D341Med (cell line): ENCODE results near the gene ADCY4.
A peak's percentile ranks its signal among the peaks of the same experiment; 100 is the strongest.
"Not testable (repeated sequence)": the region's sequence is repeated elsewhere in the genome, so short reads cannot be mapped to it uniquely, and the experiment has no call there.

Experiments used
- DNase-seq: peaks from one replicate; pipeline ENCODE4 v3.0.0; 2012; ENCODE audit warnings: low spot score

The ADCY4 gene

DNA sequence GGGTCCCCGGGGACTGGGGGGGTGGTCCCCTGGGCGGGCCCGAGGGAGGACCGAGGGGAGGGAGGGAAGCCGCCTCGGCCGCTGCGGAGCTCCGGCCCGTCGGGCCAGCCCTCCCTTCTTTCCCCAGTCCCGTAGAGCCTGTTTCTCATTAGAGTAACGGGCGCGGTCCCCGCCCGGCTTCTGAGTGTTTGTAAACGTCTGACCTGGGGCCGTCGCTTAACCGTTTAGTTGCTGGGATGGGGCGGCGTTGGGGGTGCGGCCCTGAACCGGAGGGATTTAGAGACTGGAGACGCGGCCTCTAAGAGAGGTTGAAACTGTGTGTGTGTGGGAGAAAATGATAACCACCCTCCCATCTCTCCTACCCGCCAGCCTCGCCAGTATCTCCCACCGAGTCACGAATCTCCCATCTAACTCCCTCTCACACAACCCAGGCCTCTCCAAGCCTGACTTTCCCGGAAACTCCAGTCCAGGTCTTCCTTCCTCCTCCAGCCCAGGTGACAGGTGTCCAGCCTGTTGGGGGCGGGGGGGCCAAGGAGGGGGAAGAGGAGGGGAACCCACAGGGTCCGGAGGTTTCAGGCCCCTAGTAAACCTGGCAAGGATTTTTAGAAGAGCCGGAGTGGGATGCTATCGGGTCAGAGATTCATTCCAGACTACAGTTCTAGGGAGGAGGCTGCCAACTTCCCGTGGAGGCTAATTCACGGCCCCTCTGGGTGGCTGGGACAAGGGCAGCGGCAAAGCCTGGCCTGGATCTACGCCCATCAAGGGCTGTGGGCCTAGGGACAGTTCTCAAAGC lies 32.0 kb upstream of the ADCY4 start:
- DNase-seq = peak; percentile 92

DNA sequence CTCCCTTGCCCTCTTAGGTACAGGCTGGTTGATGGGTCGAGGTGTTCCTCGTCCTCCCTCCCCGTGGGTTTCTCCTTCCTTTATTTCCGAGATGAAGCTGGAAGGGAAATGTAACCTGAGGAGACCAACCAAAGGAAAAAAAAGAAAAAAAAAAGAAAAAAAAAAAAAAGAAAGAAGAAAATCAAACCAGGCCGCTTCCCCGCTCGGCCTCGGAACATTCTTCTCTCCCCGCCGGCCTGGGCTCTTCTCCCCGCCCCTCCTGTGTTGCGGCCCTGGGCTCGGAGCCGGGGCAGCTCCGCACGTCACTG lies 31.5 kb upstream of the ADCY4 start:
- DNase-seq = no peak

DNA sequence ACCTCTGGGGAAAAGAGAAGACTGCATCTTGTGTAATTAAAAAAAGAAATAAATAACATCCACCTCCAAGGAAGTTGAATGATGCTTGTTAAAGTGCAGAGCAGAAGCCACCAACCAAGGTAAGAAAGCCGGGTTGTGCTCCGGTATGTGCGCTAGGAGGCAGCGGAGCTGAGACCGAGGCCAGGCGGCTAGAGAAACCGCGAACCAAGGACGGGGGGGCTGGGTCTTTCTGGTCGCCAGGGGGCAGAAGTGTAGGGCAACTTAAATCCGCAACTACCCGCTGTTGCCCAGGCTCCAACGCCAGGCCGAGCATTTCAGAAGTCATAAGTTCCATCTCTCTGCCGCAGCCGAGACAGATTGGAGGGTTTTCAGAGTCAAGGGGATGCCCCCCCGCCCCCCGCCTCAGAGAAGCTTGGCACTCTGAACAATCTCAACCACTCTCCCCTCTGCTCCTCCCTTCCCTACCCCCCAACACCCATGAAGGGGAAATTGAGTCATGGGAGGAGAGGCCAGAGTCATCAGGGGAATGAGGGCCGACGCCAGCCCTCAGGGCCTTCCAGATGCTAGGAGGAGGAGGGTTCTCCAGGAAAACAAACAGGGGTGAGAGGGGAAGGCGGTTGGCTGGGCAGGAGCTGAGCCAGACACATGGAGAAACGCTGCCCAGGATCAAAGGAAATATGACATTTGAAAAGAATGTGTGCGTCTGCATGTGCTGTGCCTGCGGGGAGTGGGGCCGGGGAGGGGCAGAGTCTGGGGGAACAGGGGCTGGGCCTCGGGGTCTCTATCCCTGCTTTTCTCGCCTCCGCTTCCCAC lies 30.9 kb upstream of the ADCY4 start:
- peak; percentile 66 for DNase-seq

DNA sequence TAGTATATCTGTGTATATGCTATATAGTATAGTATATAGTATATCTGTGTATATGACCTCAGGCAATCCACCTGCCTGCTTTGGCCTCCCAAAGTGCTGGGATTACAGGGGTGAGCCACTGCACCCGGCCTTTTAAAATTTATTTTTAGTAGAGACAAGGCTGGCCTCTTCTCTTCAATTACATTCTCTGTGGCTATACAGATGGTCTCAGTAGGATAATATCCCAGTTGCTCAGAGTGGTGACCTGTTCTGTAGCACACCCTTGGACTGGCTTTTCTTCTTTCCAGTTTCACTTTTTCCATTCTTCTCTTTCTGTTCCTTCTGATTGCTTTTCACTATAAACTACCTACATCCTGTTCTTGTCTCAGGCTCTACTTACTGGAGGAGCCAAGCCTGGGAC lies 30.0 kb upstream of the ADCY4 start:
- DNase-seq = no peak

DNA sequence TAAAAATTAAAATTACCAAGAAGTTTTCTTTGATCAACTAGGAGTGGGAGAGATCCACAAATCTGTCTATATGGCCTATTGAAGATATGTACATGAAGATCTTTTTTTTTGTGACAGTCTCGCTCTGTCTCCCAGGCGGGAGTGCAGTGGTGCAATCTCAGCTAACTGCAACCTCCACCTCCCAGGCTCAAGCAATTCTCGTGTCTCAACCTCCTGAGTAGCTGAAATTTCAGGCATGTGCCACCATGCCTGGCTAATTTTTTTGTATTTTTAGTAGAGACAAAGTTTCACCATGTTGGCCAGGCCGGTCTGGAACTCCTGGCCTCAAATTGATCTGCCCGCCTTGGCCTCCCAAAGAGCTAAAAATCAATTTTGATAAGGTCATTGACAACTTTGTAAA lies 28.5 kb upstream of the ADCY4 start:
- DNase-seq = no peak

DNA sequence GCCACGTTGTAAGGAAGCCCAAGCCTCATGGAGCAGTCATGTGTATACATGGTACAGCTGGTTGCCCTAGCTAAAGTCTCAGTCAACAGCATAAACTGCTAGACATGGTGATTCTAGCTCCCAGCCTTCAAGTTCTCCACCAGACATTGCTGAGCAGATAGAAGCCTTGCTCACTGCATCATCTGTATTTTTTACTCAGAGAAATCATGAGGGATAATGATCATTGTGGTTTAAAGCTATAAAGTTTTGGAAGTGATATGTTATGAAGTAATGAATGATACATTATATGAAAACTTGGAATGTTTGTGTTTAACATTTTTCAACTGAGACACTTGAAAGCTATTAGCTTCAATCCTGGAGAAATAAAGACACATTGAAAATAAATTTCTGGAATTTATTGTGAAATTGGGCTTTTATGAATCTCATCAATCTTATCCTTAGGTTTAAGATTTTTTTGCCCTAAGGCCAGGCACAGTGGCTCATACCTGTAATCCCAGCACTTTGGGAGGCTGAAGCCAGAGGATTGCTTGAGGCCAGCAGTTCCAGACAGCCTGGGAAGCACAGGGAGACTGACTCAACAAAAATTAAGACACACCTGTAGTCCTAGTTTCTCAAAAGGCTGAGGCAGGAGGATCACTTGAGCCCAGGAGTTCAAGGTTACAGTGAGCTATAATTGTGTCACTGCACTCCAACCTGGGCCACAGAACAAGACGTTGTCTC lies 27.5 kb upstream of the ADCY4 start:
- no peak for DNase-seq

DNA sequence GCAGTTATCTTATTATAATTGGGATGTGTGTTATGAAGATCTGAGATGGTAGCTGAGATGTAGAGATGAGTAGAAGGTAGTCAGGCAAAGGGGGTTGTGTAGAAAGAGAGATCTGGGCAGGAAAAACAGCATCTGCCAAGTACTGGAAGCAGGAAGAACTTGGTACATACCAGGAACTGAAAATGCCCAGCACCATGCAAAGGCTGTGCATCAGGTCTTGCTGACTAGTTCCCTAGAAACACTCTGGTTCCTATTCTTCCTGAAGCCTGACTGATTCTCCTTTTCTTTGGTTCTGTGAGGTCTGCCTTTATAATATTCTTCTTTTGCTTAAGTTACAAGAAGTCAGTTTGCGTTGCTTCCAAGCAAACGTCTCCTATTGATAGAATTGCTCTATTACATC lies 26.5 kb upstream of the ADCY4 start:
- no peak for DNase-seq

DNA sequence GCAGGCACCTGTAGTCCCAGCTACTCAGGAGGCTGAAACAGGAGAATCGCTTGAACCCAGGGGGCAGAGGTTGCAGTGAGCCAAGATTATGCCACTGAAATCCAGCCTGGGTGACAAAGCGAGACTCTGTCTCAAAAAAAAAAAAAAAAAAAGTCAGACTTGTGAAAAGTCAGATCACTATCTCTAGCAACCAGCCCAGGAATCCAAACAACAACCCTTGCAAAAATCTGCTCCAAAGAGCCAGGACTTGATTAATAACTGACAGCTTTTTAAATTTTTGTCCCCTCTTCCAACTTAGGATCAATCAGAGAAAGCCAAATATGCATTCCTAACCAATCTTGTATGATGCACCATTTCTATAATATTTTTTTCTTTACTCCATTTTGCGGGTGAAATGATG lies 25.4 kb upstream of the ADCY4 start:
- DNase-seq = no peak

DNA sequence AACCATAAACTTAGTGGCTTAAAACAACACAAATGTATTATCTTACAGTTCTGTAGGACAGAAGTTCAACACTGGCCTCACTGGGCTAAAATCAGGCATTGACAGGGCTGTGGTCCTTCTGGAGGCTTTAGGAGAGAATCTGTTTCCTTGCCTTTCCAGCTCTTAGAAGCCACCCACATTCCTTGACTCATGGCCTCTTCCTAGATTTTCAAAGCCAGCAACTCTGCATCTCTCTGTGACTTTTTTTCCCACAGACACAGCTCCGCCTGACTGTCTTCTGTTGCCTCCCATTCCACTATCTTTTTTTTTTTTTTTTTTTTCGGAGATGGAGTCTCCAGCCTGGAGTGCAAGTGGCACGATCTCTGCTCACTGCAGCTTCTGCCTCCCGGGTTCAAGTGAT lies 21.3 kb upstream of the ADCY4 start:
- DNase-seq = no peak

DNA sequence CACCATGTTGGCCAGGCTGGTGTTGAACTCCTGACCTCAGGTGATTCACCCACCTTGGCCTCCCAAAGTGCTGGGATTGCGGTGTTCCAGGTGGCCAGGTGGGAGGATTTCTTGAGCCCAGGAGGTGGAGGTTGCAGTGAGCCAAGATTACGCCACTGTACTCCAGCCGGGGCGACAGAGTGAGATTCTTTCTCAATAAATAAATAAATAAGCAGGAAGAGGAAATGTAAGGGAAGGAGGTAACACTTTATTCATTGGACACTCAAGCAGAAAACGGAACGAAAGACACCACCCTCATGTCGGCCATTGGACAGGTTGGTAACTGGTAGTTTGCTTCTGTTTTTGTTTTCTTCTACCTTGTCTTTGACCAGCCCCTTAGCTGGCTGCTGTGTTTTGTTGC lies 20.1 kb upstream of the ADCY4 start:
- DNase-seq = no peak

DNA sequence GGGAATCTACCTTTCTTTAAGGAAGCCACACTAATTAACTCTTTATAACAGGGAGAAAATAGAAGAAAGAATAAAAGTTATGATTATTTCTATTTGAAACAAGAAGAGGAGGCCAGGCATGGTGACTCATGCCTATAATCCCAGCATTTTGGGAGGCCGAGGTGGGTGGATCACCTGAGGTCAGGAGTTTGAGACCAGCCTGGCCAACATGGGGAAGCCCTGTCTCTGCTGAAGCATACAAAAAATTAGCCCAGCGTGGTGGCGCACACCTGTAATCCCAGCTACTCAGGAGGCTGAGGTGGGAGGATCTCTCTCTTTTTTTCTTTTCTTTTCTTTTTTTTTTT lies 19.6 kb upstream of the ADCY4 start:
- DNase-seq = not testable (repeated sequence)

DNA sequence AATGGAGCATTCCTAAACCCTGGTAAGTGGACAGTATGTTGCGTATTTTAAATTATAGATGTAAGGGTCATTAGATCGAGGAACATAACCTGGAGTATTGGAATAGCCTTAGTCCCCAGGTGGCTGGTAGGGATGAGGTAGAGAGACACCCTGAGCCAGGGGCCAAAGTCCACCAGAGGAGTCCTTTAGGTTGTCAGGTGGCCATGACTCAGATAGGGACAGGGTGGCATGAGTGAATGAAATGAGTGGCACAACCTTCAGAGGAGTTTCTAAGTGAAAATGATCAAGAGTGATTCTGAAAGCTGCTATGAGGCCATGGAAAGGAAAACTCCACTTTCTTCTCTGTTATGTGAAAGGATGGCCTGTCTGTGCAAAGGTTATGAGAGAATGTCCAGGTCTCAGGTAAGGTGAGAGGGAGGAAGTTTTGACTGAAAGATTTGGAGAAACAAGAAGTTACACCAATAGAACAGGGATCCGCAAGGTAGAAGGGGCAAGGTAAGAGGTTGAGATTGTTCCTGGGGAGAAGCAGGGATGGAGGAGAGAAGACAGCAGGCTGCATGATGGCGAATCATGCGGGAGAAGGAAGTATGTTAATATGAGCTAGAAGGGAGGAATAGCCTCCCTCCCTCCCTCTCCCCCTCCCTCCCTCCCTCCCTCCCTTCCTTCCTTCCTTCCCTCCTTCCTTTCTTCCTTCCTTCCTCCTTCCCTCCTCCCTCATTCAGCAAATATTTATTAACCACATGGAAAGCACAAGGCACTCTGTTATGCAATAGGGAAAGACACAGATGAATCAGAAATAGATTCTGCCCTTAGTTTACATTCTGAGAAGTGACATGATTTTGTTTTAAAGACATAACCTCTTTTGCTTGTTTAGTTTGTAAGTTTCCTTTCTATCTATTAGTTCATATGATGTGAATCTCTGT lies 18.9 kb upstream of the ADCY4 start:
- DNase-seq = no peak

DNA sequence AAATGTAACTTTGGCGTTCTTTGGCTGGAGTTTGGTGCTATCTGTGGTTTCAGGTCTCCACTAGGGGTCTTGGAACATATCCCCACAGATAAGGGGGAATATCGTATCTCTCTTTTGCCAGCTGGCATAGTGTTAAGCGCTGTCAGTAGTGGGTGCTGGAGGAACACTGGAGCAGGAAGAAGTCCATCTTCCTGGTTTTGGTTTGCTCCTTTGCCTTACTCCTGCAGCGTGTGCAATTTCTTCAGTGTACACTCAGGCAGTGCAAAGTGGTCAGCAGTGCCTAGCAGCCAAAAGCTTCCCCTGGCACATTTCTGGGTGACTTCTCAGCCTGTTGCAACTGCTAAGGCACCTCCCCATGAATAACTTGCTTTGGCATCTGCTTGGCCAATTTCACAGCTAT lies 16.6 kb upstream of the ADCY4 start:
- DNase-seq = no peak

DNA sequence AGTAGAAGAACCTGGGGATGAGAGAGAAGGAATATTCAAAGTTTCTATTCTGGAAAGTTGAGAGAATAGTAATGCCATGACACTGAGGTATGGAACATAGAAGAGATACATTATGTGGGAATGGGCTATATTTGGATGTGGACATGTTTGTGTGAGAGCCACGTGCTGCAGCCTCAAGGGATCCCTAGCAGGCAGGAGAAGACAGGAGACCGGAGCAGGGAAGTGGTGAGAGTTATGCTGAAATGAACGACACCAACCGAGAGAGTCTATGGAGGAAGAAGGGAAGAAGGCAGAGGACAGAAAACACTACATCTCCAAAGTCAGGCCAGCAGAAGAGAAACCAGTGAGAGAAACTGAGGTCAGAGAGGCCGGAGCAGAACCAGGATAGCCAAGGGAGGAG lies 14.9 kb upstream of the ADCY4 start:
- no peak for DNase-seq

DNA sequence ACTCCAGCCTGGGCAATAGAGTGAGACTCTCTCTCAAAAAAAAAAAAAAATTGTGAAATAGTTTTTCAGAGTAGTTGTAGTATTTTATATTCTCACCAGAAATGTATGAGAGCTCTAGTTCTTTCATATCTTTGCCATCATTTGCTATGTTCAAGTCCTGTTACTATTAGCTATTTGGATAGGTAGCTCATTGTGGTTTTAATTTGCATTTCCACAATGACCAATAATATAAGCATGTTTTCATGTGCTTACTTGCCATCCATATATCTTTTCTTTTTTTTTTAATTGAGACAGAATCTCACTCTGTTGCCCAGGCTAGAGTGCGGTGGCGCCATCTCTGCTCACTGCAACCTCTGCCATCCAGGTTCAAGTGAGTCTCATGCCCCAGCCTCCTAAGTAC lies 13.3 kb upstream of the ADCY4 start:
- DNase-seq = no peak

DNA sequence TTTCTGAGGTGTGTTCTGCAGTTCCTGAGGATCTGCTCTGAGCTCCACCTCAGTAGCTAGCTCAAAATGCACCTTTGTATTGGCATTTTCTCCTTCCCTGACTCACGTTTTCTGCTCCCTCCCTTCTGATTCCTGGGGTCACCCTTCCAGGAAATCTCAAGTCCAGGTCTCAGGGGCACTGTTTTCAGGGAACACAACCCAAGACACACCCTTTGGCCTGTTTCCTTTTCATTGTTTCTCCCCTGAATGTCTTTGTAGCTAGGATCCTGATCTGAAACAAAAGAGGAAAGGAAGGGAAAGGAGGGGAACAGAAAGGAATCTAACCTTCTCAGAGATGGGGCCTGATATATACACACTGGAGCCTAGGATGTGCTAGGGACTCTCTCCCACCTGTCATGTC lies 12.3 kb upstream of the ADCY4 start:
- DNase-seq = no peak

DNA sequence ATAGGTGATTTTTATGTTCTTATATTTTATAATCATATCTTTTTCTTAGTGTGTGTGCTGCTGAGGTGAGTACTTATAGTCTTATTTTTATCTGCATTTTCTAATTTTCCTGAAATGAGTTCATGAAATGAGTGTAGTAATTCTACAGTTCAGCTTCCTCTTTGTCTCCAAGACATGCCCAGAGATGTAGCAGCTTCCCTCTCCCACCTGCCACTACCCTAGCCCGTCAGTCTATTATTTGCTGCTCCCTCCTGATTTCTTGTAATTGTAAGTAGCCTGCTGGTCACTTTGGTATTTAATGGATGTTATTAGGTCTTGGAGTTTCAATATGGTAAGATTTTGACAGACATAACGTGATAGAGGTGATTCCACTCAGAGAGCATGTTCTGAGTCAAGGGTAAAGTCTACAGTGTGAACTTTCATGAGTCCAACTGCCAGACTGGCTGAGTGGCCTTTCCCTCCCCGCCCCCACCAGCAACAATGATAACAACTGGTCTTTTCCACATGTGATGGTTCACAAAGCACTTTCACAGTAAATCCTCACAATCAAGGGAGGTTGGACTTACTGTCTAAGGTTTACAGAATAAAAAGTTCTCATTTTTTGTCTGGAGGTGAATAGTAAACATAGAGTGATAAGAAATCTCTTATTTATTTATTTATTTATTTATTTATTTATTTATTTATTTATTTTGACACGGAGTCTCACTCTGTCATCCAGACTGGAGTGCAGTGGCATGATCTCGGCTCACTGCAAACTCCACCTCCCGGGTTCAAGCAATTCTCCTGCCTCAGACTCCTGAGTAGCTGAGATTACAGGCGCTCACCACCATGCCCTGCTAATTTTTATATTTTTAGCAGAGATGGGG lies 9.2 kb upstream of the ADCY4 start:
- no peak for DNase-seq

DNA sequence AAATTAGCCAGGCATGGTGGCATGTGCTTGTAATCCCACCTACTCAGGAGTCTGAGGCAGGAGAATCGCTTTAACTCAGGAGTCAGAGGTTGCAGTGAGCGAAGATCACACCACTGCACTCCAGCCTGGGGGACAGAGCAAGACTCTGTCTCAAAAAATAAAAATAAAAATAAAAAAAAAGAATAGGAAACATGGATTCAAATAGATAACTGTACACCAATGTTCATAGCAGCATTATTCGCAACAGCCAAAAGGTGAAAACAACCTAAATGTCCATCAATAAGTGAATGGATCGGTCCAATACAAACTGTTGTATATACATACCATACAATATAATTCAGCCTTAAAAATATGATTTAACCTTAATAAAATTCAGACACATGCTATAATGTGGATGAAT lies 8.0 kb upstream of the ADCY4 start:
- no peak for DNase-seq

DNA sequence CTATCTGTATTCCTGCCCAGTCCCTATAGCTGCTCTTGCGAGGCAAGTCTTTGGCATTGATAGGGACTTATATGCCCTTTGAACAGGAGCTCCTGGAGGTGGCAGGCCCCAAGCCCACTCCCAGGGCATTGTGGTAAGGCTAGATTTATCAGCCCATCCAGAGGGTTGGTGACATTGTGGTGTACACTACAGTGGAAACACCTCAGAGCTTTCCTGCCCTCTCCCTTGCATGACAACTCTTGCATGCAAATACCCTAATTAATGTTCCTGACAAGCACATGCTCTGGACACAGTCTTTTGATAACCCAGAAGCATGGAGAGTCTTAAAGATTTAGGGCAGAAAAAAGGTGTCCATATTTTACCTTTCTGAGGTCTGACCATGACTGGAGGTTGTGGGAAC lies 5.7 kb upstream of the ADCY4 start:
- DNase-seq = no peak

DNA sequence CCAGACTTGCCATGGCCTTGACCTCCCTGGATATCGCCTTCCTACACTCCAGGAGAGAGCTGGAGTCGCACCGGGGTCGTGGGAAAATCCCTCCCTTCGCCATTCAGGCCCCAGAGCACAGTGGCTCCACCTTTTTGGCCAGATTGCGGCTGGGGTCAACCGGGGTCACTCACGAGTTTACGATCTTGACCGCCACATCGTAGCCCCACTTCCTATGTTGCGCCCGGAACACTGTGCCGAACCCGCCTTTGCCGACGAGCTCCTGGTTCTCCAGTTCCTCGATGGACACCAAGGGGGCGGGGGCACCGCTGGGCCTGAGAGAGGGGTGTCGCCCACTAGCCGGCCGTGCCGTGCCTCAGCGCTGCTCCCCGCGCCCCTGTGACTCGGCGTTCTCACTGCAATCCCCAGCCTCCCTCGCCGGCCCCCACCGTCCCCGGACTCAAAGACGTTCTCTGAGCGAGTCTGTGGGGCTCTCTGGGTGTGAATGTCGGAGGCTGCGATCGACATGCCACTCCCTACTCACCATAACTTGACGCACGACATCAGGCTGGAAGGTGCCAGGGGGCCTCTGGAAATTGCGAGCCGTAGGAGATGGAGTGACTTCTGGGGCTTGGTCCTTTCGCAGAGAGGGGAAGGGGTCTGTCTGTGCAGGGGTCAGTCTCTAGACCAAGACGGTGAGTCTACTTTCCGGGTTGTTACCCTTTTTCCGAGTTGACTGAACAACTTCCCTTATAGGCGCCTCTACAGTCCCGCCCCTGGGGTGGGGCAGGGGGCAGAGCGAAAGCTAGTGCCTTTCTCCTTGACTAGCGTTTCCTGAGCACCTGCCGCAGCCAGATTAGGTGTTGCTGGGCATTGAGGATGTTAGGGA lies 4.6 kb upstream of the ADCY4 start, which contains the start of gene RIPK3:
Gene RIPK3 (minus strand): TSS at position 708 of the 868 bp plus-strand sequence. CDS start 165 bp downstream, at position 543.
- DNase-seq = no peak
